Muscle layer of colon (tissue), 2 donors: Measurements from ENCODE around the gene ERG28.
"Not testable (repeated sequence)": the region's sequence is repeated elsewhere in the genome, so short reads cannot be mapped to it uniquely, and the experiment has no call there.

Experiments used
- H3K27ac ChIP-seq: one replicate; pipeline ENCODE4 v1.7.0; 2013; ENCODE audit warnings: low read depth, mild to moderate bottlenecking, low read length, moderate library complexity
- H3K27me3 ChIP-seq, 2 donors: one replicate each; pipeline ENCODE4 v1.7.0; 2013; ENCODE audit warnings: low read length in 2 of 2, mild to moderate bottlenecking in 2 of 2; ENCODE audit not compliant: insufficient read depth in 2 of 2, control insufficient read depth in 1 of 2
- H3K36me3 ChIP-seq: one replicate; pipeline ENCODE4 v1.7.0; 2013; ENCODE audit warnings: mild to moderate bottlenecking, low read length; ENCODE audit not compliant: insufficient read depth
- H3K4me1 ChIP-seq: one replicate; pipeline ENCODE4 v1.7.0; 2013; ENCODE audit warnings: mild to moderate bottlenecking, low read length; ENCODE audit not compliant: insufficient read depth
- H3K4me3 ChIP-seq, 2 donors: one replicate each; pipeline ENCODE4 v1.7.0; 2013; ENCODE audit warnings: low read length in 2 of 2, low read depth in 1 of 2, mild to moderate bottlenecking in 1 of 2, moderate library complexity in 1 of 2
- H3K9ac ChIP-seq: one replicate; pipeline ENCODE4 v1.7.0; 2013; ENCODE audit warnings: low read length
- H3K9me3 ChIP-seq: one replicate; pipeline ENCODE4 v1.7.0; 2013; ENCODE audit warnings: mild to moderate bottlenecking, low read length
- donor health status: abdominal sarcoma.
- donor health status: Adenocarcinoma of cecum.

ERG28 gene

DNA sequence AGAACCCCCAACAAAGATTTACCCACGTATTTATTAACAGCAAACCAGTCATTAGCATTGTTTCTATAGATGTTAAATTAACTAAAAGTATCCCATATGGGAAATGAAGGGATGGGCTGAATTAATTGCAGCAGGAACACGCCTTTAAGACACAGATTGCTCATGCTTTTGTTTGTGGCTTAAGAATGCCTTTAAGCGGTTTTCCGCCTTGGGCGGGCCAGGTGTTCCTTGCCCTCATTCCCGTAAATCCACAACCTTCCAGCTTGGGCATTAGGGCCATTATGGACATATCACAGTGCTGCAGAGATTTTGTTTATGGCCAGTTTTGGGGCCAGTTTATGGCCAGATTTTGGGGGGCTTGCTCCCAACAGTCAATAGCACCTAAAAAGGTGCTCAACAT lies 59.6 kb downstream of the ERG28 start:
- not testable (repeated sequence) for H3K4me3 ChIP-seq, H3K36me3 ChIP-seq, H3K27ac ChIP-seq, H3K9ac ChIP-seq, H3K27me3 ChIP-seq, H3K4me1 ChIP-seq, H3K9me3 ChIP-seq

DNA sequence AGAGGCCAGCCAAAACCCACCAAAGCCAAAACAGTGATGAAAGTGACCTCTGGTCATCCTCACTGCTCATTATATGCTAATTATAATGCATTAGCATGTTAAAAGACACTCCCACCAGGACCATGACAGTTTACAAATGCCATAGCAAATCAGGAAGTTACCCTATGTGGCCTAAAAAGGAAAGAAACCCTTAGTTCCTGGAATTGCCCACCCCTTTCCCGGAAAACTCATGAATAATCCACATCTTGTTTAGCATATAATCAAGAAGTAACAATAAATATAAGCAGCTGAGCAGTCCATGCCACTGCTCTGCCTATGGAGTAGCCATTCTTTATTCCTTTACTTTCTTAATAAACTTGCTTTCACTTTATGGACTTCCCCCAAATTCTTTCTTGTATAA lies 60.6 kb downstream of the ERG28 start:
- H3K4me1 ChIP-seq, H3K9ac ChIP-seq: not testable (repeated sequence)

More for the DNA sequence above, 60.6 kb downstream of the ERG28 start:
- H3K36me3 ChIP-seq, H3K27ac ChIP-seq, H3K9me3 ChIP-seq, H3K27me3 ChIP-seq, H3K4me3 ChIP-seq: not testable (repeated sequence)
